ENCODE data around the gene VENTX.

DNA sequence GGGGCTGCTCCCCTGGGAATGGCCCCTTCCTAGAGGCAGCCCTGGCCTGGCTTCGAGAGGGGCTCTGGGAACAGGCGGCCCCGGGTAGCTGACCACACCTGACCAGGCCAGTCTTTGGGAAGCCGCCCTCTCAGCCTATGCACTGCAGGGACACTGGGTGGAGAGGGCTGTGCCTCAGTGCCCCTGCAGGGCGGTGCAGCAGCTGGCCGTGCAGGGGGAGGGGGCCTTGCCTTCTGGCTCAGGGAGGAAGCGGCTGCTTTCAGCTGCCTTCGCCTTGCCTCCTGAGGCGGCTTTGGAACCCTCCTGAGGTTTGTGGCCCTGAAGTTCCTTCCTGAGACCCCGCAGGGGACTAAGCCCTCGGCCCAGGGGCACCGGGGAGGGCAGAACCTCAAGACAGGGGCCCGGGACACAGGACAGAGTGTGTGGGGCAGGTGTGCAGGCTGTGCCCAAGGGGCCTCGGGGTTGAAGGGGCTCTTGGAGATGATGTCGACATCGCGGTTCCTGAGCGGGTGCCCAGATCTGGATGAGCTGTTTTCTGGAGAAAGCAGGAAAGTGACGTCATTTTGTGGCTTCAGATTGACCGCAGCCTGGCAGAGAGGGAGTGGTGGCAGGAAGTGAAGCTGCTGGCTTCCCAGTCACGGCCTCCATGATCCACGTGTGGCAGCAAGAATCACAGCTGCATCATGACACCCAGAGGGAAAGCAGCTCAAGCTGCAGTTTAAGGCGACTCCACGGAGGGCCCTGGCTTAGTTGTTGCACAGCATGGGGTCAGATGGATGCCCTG, 21.4 kb downstream of the VENTX start:
- no peak for TF ChIP-seq POLR2A (IDR thresholded peaks at IDR 0.05; ENCODE audit: low read depth, low read length)
- no peak for TF ChIP-seq POLR2AphosphoS5 (IDR thresholded peaks at IDR 0.05; ENCODE audit: low read depth, low read length)
- TF ChIP-seq TAF1 (IDR thresholded peaks at IDR 0.05; ENCODE audit: borderline replicate concordance, low read depth, low read length): no peak
